GM12878 (cell line): ENCODE data around the gene GIMAP2. TPM values are rescaled to one million over a fixed set of nuclear protein-coding genes. Genes with fewer than 3 reads are reported as not detected.

ENCODE experiments used
- ATAC-seq: fragments of 200-7000 bp; cut with Tn5 transposase; 3 replicates; pipeline ENCODE4 v1.9.1; 2020; ENCODE audit warnings: mild to moderate bottlenecking, moderate library complexity
- BruUV-seq: library from RNA; stranded (reverse); fragments of 400-500 nt; replicated peaks from 2 replicates; lab custom pipeline; 2021; lab: Mats Ljungman, UMichigan
- CTCF ChIA-PET: fragments of 300-600 bp; sonication (Branson Sonifier 250); formaldehyde crosslinking; extraction: SDS; loops from one replicate; lab custom pipeline; 2021; ENCODE audit warnings: inconsistent platforms; lab: Yijun Ruan, JAX
- POLR2A ChIA-PET: fragments of 350-600 bp; formaldehyde crosslinking; extraction: SDS; loops from one replicate; lab custom pipeline; 2021; ENCODE audit warnings: inconsistent platforms; lab: Charles Lee
- RAD21 ChIA-PET: fragments of 300-600 bp; sonication (Branson Sonifier 250); formaldehyde crosslinking; loops from one replicate; lab custom pipeline; 2023; ENCODE audit warnings: antibody characterized with exemption; ENCODE audit not compliant: unreplicated experiment; lab: Charles Lee
- SMC1A ChIA-PET: fragments of 300-600 bp; sonication (Branson Sonifier 250); formaldehyde crosslinking; loops from one replicate; lab custom pipeline; 2023; ENCODE audit not compliant: unreplicated experiment, uncharacterized antibody; lab: Charles Lee
- DNase-seq: peaks from one replicate; pipeline ENCODE4 v3.0.0-alpha.2; 2011; ENCODE audit warnings: low read depth, low spot score
- FAIRE-seq: peaks from 3 replicates; lab custom pipeline; 2011; peaks lifted over from hg19 to GRCh38; lab: Jason Lieb, UNC
- H2AFZ ChIP-seq: 2 replicates; pipeline ENCODE4 v1.6.0; 2011; ENCODE audit warnings: low read depth, low read length, control low read depth; ENCODE audit not compliant: control insufficient read depth
- H3K27ac ChIP-seq: 2 replicates; pipeline ENCODE4 v1.5.1; 2011; ENCODE audit warnings: control low read depth; ENCODE audit not compliant: control insufficient read depth, insufficient read depth
- H3K27me3 ChIP-seq, 2 experiments: replicated peaks in 1 of 2; 2 replicates each; pipeline versions ENCODE4 v1.6.0 to v1.6.1; 2011; ENCODE audit warnings: low read length in 1 of 2; ENCODE audit not compliant: control insufficient read depth in 2 of 2, insufficient read depth in 2 of 2
- H3K36me3 ChIP-seq, 2 experiments: 2 replicates each; pipeline ENCODE4 v1.5.1; 2011; ENCODE audit warnings: low read length in 1 of 2; ENCODE audit not compliant: control insufficient read depth in 2 of 2, insufficient read depth in 2 of 2
- H3K4me1 ChIP-seq: 2 replicates; pipeline ENCODE4 v1.6.1; 2011; ENCODE audit warnings: mild to moderate bottlenecking, low read length, moderate library complexity, mixed read lengths; ENCODE audit not compliant: control insufficient read depth, insufficient read depth
- H3K4me2 ChIP-seq: 2 replicates; pipeline ENCODE4 v1.6.0; 2011; ENCODE audit warnings: control low read depth; ENCODE audit not compliant: control insufficient read depth, insufficient read depth
- H3K4me3 ChIP-seq: fragments of 200-600 bp; sonication (generic); 2 replicates; pipeline ENCODE4 v1.5.1; 2016
- H3K79me2 ChIP-seq: 2 replicates; pipeline ENCODE4 v1.6.0; 2011; ENCODE audit warnings: low read length; ENCODE audit not compliant: control insufficient read depth, insufficient read depth
- H3K9ac ChIP-seq: 2 replicates; pipeline ENCODE4 v1.8.0; 2011; ENCODE audit warnings: low read length, control low read depth, mixed read lengths; ENCODE audit not compliant: control insufficient read depth, insufficient read depth
- H3K9me3 ChIP-seq: replicated peaks from 3 replicates; pipeline ENCODE4 v1.5.1; 2011; ENCODE audit warnings: mild to moderate bottlenecking, low read length; ENCODE audit not compliant: control insufficient read depth, insufficient read depth
- H4K20me1 ChIP-seq: 2 replicates; pipeline ENCODE4 v1.6.0; 2011; ENCODE audit not compliant: control insufficient read depth, insufficient read depth
- POLR2A ChIP-seq: IDR thresholded peaks from 2 replicates; pipeline ENCODE4 v1.6.1; 2011; ENCODE audit warnings: low read depth, mild to moderate bottlenecking, low read length
- RCOR1 ChIP-seq: conservative IDR thresholded peaks from 2 replicates; pipeline ENCODE4 v1.6.1; 2012; ENCODE audit warnings: low read depth, low read length, improper control_type of control experiment
- SPI1 ChIP-seq: IDR thresholded peaks from 2 replicates; pipeline ENCODE4 v1.6.1; 2011; ENCODE audit warnings: low read depth, mild to moderate bottlenecking, low read length, moderate library complexity, borderline replicate concordance; ENCODE audit not compliant: insufficient read depth
- in situ Hi-C: fragments of 300-500 bp; cut with MboI; formaldehyde crosslinking; loops from 9 replicates; pipeline ENCODE4 v1.14.3; 2018; ENCODE audit warnings: mixed read lengths
- intact Hi-C: fragments of 100-400 bp; cut with micrococcal nuclease; formaldehyde crosslinking; loops from one replicate; pipeline ENCODE4 v1.14.2; 2022; ENCODE audit not compliant: unreplicated experiment
- polyA plus RNA-seq, 11 experiments: library from polyadenylated mRNA; depleted of rRNA in 4 of 11; unstranded in 6 of 11; stranded (reverse) in 5 of 11; fragments of >200 nt; fragmentation: Nextera tagmentation in 4 of 11; fragmentation: Illumina TruSeq in 1 of 11; extraction: Ambion mirVana in 4 of 11; extraction: Trizol in 1 of 11; gene quantifications; 1 replicate in 1 of 11; 2 replicates in 10 of 11; pipeline versions ENCODE4 v1.2.1 to v1.2.3, GENCODE V29; 2011 to 2016; ENCODE audit warnings: inconsistent platforms in 2 of 11, missing spikeins in 2 of 11, low read depth in 1 of 11
- total RNA-seq, 4 experiments: library from RNA; depleted of rRNA in 3 of 4; stranded (reverse); fragments of >200 nt in 3 of 4; fragmentation: Illumina TruSeq in 1 of 4; extraction: Trizol in 1 of 4; gene quantifications; 2 replicates each; pipeline versions ENCODE4 v1.2.1 to v1.2.3, GENCODE V29; 2013 to 2021
- TF ChIP-seq, protein P1 (sequence below): fragments of 450-650 bp; IDR thresholded peaks from 2 replicates; pipeline ENCODE4 v1.6.1; 2018; ENCODE audit warnings: mild to moderate bottlenecking, low read depth, moderate library complexity; ENCODE audit not compliant: partially characterized antibody
- TF ChIP-seq, protein P2 (sequence below): IDR thresholded peaks from 2 replicates; pipeline ENCODE4 v1.6.1; 2011; ENCODE audit warnings: borderline replicate concordance, low read depth, mild to moderate bottlenecking, moderate library complexity, low read length; ENCODE audit not compliant: insufficient read depth, poor library complexity, severe bottlenecking
- TF ChIP-seq, protein P3 (sequence below): fragments of 450-650 bp; IDR thresholded peaks from 2 replicates; pipeline ENCODE4 v1.6.1; 2017; ENCODE audit warnings: mild to moderate bottlenecking, moderate library complexity
- TF ChIP-seq, protein P4 (sequence below): fragments of 450-650 bp; IDR thresholded peaks from 2 replicates; pipeline ENCODE4 v1.6.1; 2016; ENCODE audit warnings: mild to moderate bottlenecking

Gene GIMAP2
- total and polyA plus RNA-seq, 10 of the 15 experiments (the other 5 are each of a cell fraction or from before 2014, with no cell fraction given) = 21.3 to 102 (median 31.8) TPM

DNA sequence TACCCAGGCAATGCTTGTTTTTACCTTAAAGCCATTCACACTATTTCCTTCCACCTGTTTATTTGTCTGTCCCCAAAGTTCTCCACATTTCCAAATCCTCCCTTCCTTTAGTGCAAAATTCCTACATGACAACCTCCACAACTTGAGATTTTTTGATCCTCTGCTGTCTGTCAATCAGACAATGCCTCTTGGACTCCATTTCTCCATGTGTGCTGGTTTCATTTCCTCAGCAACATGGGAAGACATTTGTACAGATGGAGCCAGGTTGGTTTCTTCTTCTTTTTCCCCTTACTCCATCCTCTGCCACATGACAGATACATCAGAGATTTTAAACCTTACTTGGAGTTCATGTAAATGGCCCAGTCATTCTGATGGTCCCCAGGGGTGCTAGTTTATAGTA lies 19.1 kb upstream of the GIMAP2 start:
- FAIRE-seq = no peak
- H3K79me2 ChIP-seq = no peaks in the 10 kb centered on the region
- CTCF ChIA-PET = interaction anchor here (0.7 to 2.4 kb wide), 6 partner anchors 19 to 218 kb away, joined by 3 to 11 read pairs (median 4); partner anchors contain the start of genes GIMAP2 and GIMAP6
- H2AFZ ChIP-seq = peak overlapping the region; percentile 19; the same call in 1 of the 2 replicates
- H3K4me3 ChIP-seq = no peak overlapping the region
- BruUV-seq = no TSS peak
- peaks cover 78% of the 10 kb centered on the region for H3K4me1 ChIP-seq
- ATAC-seq = no peak
- POLR2A ChIA-PET = interaction anchor here (1.2 to 1.6 kb wide), 3 partner anchors 20 to 218 kb away, joined by 3 to 10 read pairs (median 4); partner anchors contain the start of genes GIMAP2 and GIMAP6
- TF ChIP-seq, protein P1, sequence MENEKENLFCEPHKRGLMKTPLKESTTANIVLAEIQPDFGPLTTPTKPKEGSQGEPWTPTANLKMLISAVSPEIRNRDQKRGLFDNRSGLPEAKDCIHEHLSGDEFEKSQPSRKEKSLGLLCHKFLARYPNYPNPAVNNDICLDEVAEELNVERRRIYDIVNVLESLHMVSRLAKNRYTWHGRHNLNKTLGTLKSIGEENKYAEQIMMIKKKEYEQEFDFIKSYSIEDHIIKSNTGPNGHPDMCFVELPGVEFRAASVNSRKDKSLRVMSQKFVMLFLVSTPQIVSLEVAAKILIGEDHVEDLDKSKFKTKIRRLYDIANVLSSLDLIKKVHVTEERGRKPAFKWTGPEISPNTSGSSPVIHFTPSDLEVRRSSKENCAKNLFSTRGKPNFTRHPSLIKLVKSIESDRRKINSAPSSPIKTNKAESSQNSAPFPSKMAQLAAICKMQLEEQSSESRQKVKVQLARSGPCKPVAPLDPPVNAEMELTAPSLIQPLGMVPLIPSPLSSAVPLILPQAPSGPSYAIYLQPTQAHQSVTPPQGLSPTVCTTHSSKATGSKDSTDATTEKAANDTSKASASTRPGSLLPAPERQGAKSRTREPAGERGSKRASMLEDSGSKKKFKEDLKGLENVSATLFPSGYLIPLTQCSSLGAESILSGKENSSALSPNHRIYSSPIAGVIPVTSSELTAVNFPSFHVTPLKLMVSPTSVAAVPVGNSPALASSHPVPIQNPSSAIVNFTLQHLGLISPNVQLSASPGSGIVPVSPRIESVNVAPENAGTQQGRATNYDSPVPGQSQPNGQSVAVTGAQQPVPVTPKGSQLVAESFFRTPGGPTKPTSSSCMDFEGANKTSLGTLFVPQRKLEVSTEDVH = no peak
- TF ChIP-seq SPI1 (peak; percentile 26; the same call in 1 of the 2 replicates), RCOR1 (no peak), POLR2A (no peak)
- TF ChIP-seq, protein P2, sequence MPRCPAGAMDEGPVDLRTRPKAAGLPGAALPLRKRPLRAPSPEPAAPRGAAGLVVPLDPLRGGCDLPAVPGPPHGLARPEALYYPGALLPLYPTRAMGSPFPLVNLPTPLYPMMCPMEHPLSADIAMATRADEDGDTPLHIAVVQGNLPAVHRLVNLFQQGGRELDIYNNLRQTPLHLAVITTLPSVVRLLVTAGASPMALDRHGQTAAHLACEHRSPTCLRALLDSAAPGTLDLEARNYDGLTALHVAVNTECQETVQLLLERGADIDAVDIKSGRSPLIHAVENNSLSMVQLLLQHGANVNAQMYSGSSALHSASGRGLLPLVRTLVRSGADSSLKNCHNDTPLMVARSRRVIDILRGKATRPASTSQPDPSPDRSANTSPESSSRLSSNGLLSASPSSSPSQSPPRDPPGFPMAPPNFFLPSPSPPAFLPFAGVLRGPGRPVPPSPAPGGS = no peak
- TF ChIP-seq, protein P3, sequence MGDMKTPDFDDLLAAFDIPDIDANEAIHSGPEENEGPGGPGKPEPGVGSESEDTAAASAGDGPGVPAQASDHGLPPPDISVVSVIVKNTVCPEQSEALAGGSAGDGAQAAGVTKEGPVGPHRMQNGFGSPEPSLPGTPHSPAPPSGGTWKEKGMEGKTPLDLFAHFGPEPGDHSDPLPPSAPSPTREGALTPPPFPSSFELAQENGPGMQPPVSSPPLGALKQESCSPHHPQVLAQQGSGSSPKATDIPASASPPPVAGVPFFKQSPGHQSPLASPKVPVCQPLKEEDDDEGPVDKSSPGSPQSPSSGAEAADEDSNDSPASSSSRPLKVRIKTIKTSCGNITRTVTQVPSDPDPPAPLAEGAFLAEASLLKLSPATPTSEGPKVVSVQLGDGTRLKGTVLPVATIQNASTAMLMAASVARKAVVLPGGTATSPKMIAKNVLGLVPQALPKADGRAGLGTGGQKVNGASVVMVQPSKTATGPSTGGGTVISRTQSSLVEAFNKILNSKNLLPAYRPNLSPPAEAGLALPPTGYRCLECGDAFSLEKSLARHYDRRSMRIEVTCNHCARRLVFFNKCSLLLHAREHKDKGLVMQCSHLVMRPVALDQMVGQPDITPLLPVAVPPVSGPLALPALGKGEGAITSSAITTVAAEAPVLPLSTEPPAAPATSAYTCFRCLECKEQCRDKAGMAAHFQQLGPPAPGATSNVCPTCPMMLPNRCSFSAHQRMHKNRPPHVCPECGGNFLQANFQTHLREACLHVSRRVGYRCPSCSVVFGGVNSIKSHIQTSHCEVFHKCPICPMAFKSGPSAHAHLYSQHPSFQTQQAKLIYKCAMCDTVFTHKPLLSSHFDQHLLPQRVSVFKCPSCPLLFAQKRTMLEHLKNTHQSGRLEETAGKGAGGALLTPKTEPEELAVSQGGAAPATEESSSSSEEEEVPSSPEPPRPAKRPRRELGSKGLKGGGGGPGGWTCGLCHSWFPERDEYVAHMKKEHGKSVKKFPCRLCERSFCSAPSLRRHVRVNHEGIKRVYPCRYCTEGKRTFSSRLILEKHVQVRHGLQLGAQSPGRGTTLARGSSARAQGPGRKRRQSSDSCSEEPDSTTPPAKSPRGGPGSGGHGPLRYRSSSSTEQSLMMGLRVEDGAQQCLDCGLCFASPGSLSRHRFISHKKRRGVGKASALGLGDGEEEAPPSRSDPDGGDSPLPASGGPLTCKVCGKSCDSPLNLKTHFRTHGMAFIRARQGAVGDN = 0 out of 2 replicates have a peak, but pooled peaks have one; percentile 11
- TF ChIP-seq, protein P4, sequence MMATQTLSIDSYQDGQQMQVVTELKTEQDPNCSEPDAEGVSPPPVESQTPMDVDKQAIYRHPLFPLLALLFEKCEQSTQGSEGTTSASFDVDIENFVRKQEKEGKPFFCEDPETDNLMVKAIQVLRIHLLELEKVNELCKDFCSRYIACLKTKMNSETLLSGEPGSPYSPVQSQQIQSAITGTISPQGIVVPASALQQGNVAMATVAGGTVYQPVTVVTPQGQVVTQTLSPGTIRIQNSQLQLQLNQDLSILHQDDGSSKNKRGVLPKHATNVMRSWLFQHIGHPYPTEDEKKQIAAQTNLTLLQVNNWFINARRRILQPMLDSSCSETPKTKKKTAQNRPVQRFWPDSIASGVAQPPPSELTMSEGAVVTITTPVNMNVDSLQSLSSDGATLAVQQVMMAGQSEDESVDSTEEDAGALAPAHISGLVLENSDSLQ = peak; percentile 72
- TF ChIP-seq, all 136 proteins: peak for 3
- H4K20me1 ChIP-seq = no peaks in the 10 kb centered on the region
- no peaks in the 10 kb centered on the region for H3K36me3 ChIP-seq
- H3K27ac ChIP-seq = peak overlapping the region; percentile 76
- intact Hi-C loops (loop anchor here (5.0 kb wide), 1 partner anchor 289 kb away; the partner anchor contains the start of gene ZNF775), in situ Hi-C loops (no loop called here)
- H3K4me2 ChIP-seq = no peak overlapping the region
- ChIA-PET SMC1A (interaction anchor here (1.0 to 5.2 kb wide), 8 partner anchors 18 to 286 kb away, joined by 3 to 57 read pairs (median 4); partner anchors contain the start of genes GIMAP2 and GIMAP6), RAD21 (interaction anchor here (0.9 to 3.9 kb wide), 6 partner anchors 19 to 259 kb away, joined by 3 to 31 read pairs (median 8); partner anchors contain the start of genes GIMAP2 and GIMAP6)
- H3K27me3 ChIP-seq = no peaks in the 10 kb centered on the region
- DNase-seq = no peak
- no peak overlapping the region; the same call in 1 of the 2 replicates for H3K9ac ChIP-seq
- peaks cover 7% of the 10 kb centered on the region for H3K9me3 ChIP-seq
